ENCODE results near the gene FAM118B.

GRCh38 chr11:126211236-126212088, at the start of gene FAM118B, which contains the start of gene RPUSD4:
- TF ChIP-seq CTCF (IDR thresholded peaks at IDR 0.05; ENCODE audit: insufficient read depth, low read length, poor library complexity, severe bottlenecking) = no peak
- no peak for TF ChIP-seq EZH2phosphoT487 (conservative IDR thresholded peaks at IDR 0.05; ENCODE audit: low read length)

Data from SU-DHL-6 (cell line).